ENCODE data around the gene BCAP31.
"Not testable (repeated sequence)": the region's sequence is repeated elsewhere in the genome, so short reads cannot be mapped to it uniquely, and the experiment has no call there.

The BCAP31 gene

GRCh38 chrX:153692611-153693156 is 31.5 kb downstream of the BCAP31 start:
- DNase-seq: no peak

- DNase-seq: no peak
These were observed 32.2 kb downstream of the BCAP31 start for GRCh38 chrX:153692003-153692402.

- DNase-seq: not testable (repeated sequence)
These were observed 33.0 kb downstream of the BCAP31 start for GRCh38 chrX:153691032-153691827.

GRCh38 chrX:153690466-153690865 is 33.7 kb downstream of the BCAP31 start:
- DNase-seq: no peak

GRCh38 chrX:153689654-153690465 is 34.3 kb downstream of the BCAP31 start:
- no peak for DNase-seq

- DNase-seq: no peak
These were observed 35.1 kb downstream of the BCAP31 start for GRCh38 chrX:153688911-153689590.

GRCh38 chrX:153688506-153688905 is 35.7 kb downstream of the BCAP31 start:
- no peak for DNase-seq

- no peak for DNase-seq
These were observed 36.1 kb downstream of the BCAP31 start for GRCh38 chrX:153688071-153688470.

GRCh38 chrX:153687121-153688039 is 36.8 kb downstream of the BCAP31 start, which contains the start of gene SLC6A8:
SLC6A8 (plus strand) TSS chrX:153687926; CDS start chrX:153688575, 649 bp downstream.
- DNase-seq: peak; percentile 22

GRCh38 chrX:153686711-153687110 is 37.5 kb downstream of the BCAP31 start:
- no peak for DNase-seq

GRCh38 chrX:153685751-153686696 is 38.2 kb downstream of the BCAP31 start:
- DNase-seq: no peak

- no peak for DNase-seq
These were observed 39.0 kb downstream of the BCAP31 start for GRCh38 chrX:153685156-153685536.

- DNase-seq: no peak
These were observed 39.6 kb downstream of the BCAP31 start for GRCh38 chrX:153684467-153685155.

GRCh38 chrX:153683486-153683885 is 40.7 kb downstream of the BCAP31 start:
- DNase-seq: not testable (repeated sequence)

GRCh38 chrX:153681175-153681574 is 43.0 kb downstream of the BCAP31 start:
- DNase-seq: no peak

- no peak for DNase-seq
These were observed 49.9 kb downstream of the BCAP31 start for GRCh38 chrX:153674219-153674851.

- no peak for DNase-seq
These were observed 50.6 kb downstream of the BCAP31 start, which contains the start of gene PNCK for GRCh38 chrX:153673428-153674218. PNCK (minus strand) TSS chrX:153673813; CDS start chrX:153673076, 737 bp downstream.
